Neutrophil (primary cell): Measurements from ENCODE around the gene ZNF182.
"Not testable (repeated sequence)": the region's sequence is repeated elsewhere in the genome, so short reads cannot be mapped to it uniquely, and the experiment has no call there.

Experiments used
- H3K27ac ChIP-seq: fragments of 200-600 bp; sonication (generic); 2 replicates; pipeline ENCODE4 v1.5.1; 2016; ENCODE audit warnings: mild to moderate bottlenecking, moderate library complexity
- H3K27me3 ChIP-seq: fragments of 200-600 bp; sonication (generic); 2 replicates; pipeline ENCODE4 v1.6.0; 2016; ENCODE audit warnings: mild to moderate bottlenecking
- H3K36me3 ChIP-seq: fragments of 200-600 bp; sonication (generic); 2 replicates; pipeline ENCODE4 v1.5.1; 2017
- H3K4me1 ChIP-seq, 2 experiments: fragments of 200-600 bp in 1 of 2; sonication (generic) in 1 of 2; 1 replicate in 1 of 2; 2 replicates in 1 of 2; pipeline versions ENCODE4 v1.5.1 to v1.6.1; 2013 to 2016; ENCODE audit warnings: low read depth in 1 of 2, low read length in 1 of 2, mild to moderate bottlenecking in 1 of 2, moderate library complexity in 1 of 2; ENCODE audit not compliant: control insufficient read depth in 1 of 2, insufficient read depth in 1 of 2
- H3K4me3 ChIP-seq, 2 experiments: fragments of 200-600 bp in 1 of 2; sonication (generic) in 1 of 2; 1 replicate in 1 of 2; 2 replicates in 1 of 2; pipeline ENCODE4 v1.5.1; 2013 to 2016; ENCODE audit warnings: low read depth in 1 of 2, low read length in 1 of 2, mild to moderate bottlenecking in 1 of 2, moderate library complexity in 1 of 2
- H3K9me3 ChIP-seq: fragments of 200-600 bp; sonication (generic); 2 replicates; pipeline ENCODE4 v1.5.1; 2016
- TF ChIP-seq, protein P1 (sequence below): fragments of 200-600 bp; sonication (generic); IDR thresholded peaks from 2 replicates; pipeline ENCODE4 v1.5.1; 2016; ENCODE audit warnings: antibody characterized with exemption

Gene ZNF182

DNA sequence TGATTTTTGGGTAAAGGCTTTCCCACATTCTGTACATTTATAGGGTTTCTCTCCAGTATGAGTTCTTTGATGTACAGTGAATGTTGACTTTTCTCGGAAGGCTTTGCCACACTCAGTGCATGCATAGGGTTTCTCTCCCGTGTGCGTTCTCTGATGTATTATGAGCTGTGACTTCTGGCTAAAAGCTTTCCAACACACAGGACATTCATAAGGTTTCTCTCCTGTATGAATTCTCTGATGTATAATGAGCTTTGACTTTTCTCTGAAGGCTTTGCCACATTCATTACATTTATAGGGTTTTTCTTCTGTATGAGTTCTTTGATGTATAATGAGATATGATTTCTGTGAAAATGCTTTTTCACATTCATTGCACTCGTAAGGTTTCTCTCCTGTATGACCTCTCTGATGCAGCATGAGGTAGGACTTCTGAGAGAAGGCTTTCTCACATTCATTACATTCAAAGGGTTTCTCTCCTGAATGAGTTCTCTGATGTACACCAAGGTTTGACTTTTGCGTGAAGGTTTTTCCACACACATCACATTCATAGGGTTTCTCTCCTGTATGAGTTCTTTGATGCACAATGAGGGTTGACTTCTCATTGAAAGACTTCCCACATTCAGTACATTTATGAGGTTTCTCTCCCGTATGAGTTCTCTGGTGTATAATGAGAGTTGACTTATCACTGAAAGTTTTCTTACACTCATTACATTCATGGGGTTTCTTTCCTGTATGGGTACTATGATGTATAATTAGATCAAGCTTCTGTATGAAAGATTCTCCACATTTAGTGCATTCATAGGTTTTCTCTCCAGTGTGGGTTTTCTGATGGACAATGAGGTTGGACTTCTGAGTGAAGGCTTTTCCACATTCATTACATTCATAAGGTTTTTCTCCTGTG lies 27.3 kb downstream of the ZNF182 start:
- Histone ChIP-seq H3K36me3 (peaks cover 36% of the 10 kb centered on the region), H3K27ac (no peak overlapping the region), H3K9me3 (peaks cover 10% of the 10 kb centered on the region), H3K4me3 (no peak overlapping the region), H3K4me1 (no peaks in the 10 kb centered on the region), H3K27me3 (no peaks in the 10 kb centered on the region)
- TF ChIP-seq, protein P1, sequence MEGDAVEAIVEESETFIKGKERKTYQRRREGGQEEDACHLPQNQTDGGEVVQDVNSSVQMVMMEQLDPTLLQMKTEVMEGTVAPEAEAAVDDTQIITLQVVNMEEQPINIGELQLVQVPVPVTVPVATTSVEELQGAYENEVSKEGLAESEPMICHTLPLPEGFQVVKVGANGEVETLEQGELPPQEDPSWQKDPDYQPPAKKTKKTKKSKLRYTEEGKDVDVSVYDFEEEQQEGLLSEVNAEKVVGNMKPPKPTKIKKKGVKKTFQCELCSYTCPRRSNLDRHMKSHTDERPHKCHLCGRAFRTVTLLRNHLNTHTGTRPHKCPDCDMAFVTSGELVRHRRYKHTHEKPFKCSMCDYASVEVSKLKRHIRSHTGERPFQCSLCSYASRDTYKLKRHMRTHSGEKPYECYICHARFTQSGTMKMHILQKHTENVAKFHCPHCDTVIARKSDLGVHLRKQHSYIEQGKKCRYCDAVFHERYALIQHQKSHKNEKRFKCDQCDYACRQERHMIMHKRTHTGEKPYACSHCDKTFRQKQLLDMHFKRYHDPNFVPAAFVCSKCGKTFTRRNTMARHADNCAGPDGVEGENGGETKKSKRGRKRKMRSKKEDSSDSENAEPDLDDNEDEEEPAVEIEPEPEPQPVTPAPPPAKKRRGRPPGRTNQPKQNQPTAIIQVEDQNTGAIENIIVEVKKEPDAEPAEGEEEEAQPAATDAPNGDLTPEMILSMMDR: no peak

DNA sequence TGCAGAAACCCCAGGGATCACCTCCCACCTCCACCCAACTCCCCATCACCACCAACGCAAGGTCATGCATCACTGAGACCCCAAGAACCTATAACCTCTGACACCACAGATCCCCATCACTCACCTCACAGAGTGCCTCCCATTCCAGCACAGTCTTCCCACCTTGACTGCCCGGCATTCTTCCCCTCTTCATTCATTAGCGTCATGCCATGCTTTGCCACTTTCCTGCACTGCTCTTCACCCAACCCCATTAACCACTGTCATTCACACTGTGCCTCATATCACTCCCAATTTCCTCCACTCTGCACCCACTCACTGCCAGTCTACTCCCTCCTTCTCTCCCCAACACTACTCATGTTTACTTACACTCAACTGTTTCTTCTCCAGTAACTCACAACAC lies 30.6 kb downstream of the ZNF182 start:
- TF ChIP-seq, protein P1: no peak

GRCh38 chrX:47965526-47965925 lies 38.3 kb downstream of the ZNF182 start:
- not testable (repeated sequence) for H3K36me3 ChIP-seq, H3K4me1 ChIP-seq, H3K27ac ChIP-seq, H3K27me3 ChIP-seq, H3K4me3 ChIP-seq, H3K9me3 ChIP-seq

More for the DNA sequence above, 30.6 kb downstream of the ZNF182 start:
- Histone ChIP-seq H3K4me3 (no peak overlapping the region), H3K36me3 (peaks cover 10% of the 10 kb centered on the region), H3K4me1 (no peaks in the 10 kb centered on the region), H3K9me3 (peaks cover 10% of the 10 kb centered on the region), H3K27me3 (no peaks in the 10 kb centered on the region), H3K27ac (no peak overlapping the region)

GRCh38 chrX:47961830-47962229 lies 42.0 kb downstream of the ZNF182 start:
- H3K27ac ChIP-seq, H3K9me3 ChIP-seq, H3K36me3 ChIP-seq, H3K4me1 ChIP-seq, H3K4me3 ChIP-seq, H3K27me3 ChIP-seq: not testable (repeated sequence)

- TF ChIP-seq, protein P1: no peak
- H3K27ac ChIP-seq: no peak overlapping the region
- H3K36me3 ChIP-seq: no peaks in the 10 kb centered on the region
- no peaks in the 10 kb centered on the region for H3K9me3 ChIP-seq
- peaks cover 5 to 6% of the 10 kb centered on the region in 2 experiments for H3K4me1 ChIP-seq
- H3K27me3 ChIP-seq: no peaks in the 10 kb centered on the region
- H3K4me3 ChIP-seq: no peak overlapping the region
These were observed 43.4 kb downstream of the ZNF182 start for GRCh38 chrX:47960406-47960805.

DNA sequence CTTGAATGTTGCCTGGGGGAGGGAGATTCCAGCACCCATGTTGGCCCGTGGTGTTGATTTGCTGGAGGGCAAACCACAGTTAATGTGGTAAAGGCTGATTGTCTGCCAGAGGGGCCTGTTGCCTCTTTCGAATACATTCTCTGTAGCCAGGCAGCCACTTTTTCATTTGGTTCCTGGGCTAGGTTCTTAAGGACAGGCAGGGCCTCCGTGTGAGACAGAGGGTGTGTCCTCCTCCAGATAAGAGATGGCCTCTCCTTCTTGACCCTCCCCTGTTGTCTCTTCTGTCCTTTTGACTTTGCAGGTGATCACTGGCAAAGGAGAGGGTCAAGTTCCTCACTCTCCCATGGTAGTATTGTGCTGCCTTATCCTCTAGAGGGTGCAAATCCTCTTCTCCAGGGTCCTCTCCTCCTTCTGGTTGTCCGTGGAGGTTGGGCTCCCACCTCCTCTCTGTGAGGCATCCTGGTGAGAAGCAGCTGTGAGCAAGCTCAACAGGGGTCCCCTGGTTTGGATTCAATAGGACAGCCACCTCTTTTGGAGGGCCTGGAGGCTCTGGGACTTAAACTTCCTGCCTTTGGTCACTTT lies 44.9 kb downstream of the ZNF182 start:
- Histone ChIP-seq H3K4me3 (no peak overlapping the region), H3K27ac (no peak overlapping the region), H3K36me3 (no peaks in the 10 kb centered on the region), H3K27me3 (no peaks in the 10 kb centered on the region), H3K9me3 (no peaks in the 10 kb centered on the region), H3K4me1 (peaks cover 5 to 6% of the 10 kb centered on the region in 2 experiments)
- TF ChIP-seq, protein P1: no peak

GRCh38 chrX:47958206-47958605 lies 45.6 kb downstream of the ZNF182 start:
- not testable (repeated sequence) for H3K4me3 ChIP-seq, H3K4me1 ChIP-seq, H3K27me3 ChIP-seq, H3K27ac ChIP-seq, H3K9me3 ChIP-seq, H3K36me3 ChIP-seq
